Peyer's patch (tissue), 4 donors: Measurements from ENCODE around the gene SASH1. TPM values are rescaled to one million over a fixed set of nuclear protein-coding genes. Genes with fewer than 3 reads are reported as not detected.

Experiments used
- DNase-seq, 3 donors: peaks; one replicate each; pipeline ENCODE4 v3.0.0-alpha.2; 2017 to 2019
- H3K27ac ChIP-seq, 4 donors: fragments of 200-600 bp; sonication (generic); one replicate each; pipeline ENCODE4 v1.5.1; 2016 to 2019
- H3K27me3 ChIP-seq, 2 donors: fragments of 200-600 bp; sonication (generic); one replicate each; pipeline ENCODE4 v1.5.1; 2019
- H3K36me3 ChIP-seq, 3 donors: fragments of 200-600 bp; sonication (generic); one replicate each; pipeline ENCODE4 v1.5.1; 2016 to 2019
- H3K4me1 ChIP-seq, 4 donors: fragments of 200-600 bp; sonication (generic); one replicate each; pipeline ENCODE4 v1.5.1; 2016 to 2019
- H3K4me3 ChIP-seq, 4 donors: fragments of 200-600 bp; sonication (generic); 1 replicate in 3 of 4; 2 replicates in 1 of 4; pipeline ENCODE4 v1.5.1; 2016 to 2019; ENCODE audit warnings: mild to moderate bottlenecking in 1 of 4
- H3K9me3 ChIP-seq, 4 donors: fragments of 200-600 bp; sonication (generic); one replicate each; pipeline ENCODE4 v1.5.1; 2016 to 2019; ENCODE audit warnings: mild to moderate bottlenecking in 1 of 4
- POLR2A ChIP-seq, 2 donors: fragments of 450-650 bp; IDR thresholded peaks; one replicate each; pipeline ENCODE4 v1.5.1; 2017; ENCODE audit warnings: antibody characterized with exemption in 2 of 2, mild to moderate bottlenecking in 2 of 2, moderate library complexity in 2 of 2
- total RNA-seq, 4 donors: library from RNA; depleted of rRNA; stranded (reverse); fragments of >200 nt; gene quantifications; one replicate each; pipeline ENCODE4 v1.1.0, GENCODE V29; 2016
- TF ChIP-seq, protein P1 (sequence below), 6 experiments: fragments of 450-650 bp in 4 of 6; fragments of 200-600 bp in 2 of 6; sonication (generic) in 1 of 6; IDR thresholded peaks; one replicate each; pipeline ENCODE4 v1.5.1; 2017 to 2019; ENCODE audit warnings: antibody characterized with exemption in 6 of 6, mild to moderate bottlenecking in 3 of 6, moderate library complexity in 1 of 6

SASH1 gene
- total RNA-seq, 4 donors from 2014 or later, result 17.2 to 141 (median 38.1) TPM

DNA sequence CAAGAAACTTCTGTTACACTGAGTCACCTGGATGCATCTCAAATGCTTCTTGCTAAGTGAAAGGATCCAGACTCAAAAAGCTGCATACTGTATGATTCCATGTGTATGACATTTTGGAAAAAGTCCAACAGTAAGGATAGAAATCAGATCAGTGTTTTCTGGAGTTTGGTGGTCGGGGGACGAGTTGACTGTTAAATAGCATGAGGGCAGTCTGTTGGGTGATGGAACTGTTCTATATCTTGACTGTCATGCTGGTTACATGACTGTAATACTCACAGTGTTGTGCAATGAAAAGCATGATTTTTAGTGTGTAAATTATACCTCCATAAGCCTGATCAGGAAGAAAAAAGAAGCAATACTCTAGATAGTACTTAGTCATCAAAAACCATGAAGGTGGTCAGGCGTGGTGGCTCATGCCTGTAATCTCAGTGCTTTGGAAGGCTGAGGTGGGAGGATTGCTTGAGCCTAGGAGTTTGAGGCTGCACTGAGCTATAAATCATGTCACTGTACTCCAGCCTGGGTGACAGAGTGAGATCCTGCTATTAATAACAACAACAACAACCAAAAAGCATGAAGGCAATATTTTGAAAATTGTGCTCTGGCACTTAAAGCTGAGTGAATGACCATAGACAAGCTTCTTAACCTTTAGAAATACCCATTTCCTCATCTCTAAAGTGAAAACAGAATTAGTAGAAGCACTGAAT lies 30.5 kb upstream of the SASH1 start:
- Histone ChIP-seq H3K4me1 (no peaks in the 10 kb centered on the region), H3K27ac (no peak overlapping the region), H3K36me3 (no peaks in the 10 kb centered on the region), H3K4me3 (no peak overlapping the region), H3K9me3 (no peaks in the 10 kb centered on the region), H3K27me3 (no peaks in the 10 kb centered on the region)
- no peak for DNase-seq
- TF ChIP-seq POLR2A (IDR thresholded peaks at IDR 0.05), result no peak
- TF ChIP-seq, protein P1, sequence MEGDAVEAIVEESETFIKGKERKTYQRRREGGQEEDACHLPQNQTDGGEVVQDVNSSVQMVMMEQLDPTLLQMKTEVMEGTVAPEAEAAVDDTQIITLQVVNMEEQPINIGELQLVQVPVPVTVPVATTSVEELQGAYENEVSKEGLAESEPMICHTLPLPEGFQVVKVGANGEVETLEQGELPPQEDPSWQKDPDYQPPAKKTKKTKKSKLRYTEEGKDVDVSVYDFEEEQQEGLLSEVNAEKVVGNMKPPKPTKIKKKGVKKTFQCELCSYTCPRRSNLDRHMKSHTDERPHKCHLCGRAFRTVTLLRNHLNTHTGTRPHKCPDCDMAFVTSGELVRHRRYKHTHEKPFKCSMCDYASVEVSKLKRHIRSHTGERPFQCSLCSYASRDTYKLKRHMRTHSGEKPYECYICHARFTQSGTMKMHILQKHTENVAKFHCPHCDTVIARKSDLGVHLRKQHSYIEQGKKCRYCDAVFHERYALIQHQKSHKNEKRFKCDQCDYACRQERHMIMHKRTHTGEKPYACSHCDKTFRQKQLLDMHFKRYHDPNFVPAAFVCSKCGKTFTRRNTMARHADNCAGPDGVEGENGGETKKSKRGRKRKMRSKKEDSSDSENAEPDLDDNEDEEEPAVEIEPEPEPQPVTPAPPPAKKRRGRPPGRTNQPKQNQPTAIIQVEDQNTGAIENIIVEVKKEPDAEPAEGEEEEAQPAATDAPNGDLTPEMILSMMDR (IDR thresholded peaks at IDR 0.05), result no peak

DNA sequence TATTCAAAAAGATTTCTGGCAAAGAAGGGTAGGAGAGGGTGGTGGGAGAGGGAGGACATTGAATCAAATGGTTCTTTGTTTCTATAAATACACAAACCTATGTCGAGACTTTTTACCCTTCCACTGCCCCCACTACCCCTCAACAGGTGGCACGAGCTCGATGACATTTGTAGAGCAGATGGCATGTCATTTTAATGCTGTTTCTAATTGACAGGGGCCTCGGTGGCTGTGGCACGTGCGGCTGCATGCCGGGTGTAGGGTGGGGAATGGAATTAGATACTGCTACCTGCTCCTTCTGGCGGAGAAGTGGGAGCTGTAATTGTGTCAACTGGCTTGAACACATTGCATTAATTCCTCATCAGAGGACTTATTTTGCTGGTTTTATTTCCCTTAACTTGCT lies 29.1 kb upstream of the SASH1 start:
- H3K36me3 ChIP-seq, result no peaks in the 10 kb centered on the region
- H3K4me1 ChIP-seq, result no peaks in the 10 kb centered on the region
- TF ChIP-seq, protein P1 (IDR thresholded peaks at IDR 0.05), result no peak
- no peak for TF ChIP-seq POLR2A (IDR thresholded peaks at IDR 0.05)
- DNase-seq, result no peak
- H3K4me3 ChIP-seq, result no peak overlapping the region
- no peaks in the 10 kb centered on the region for H3K9me3 ChIP-seq
- H3K27me3 ChIP-seq, result no peaks in the 10 kb centered on the region
- H3K27ac ChIP-seq, result no peak overlapping the region

DNA sequence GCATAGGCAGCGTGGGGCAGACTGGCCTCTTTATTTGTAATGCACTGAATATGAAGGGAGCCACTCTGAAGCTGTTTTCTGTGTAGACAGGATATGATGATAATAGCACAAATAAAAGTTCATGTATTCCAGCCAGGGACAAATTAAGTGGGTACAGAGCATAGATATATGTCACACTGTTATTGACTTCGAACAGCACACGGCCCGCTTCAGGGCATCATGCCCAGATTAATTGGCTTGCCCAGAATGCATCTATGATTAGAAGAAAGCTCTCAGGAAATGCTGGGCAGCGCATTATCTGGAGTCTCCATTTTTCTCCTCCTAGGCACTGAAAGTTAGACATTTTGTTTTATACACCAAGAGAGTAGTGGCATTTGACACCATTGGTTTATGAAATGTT lies 26.3 kb upstream of the SASH1 start:
- H3K4me3 ChIP-seq, result no peak overlapping the region
- no peak overlapping the region for H3K27ac ChIP-seq
- H3K27me3 ChIP-seq, result no peaks in the 10 kb centered on the region
- no peaks in the 10 kb centered on the region for H3K36me3 ChIP-seq
- DNase-seq, result no peak
- no peaks in the 10 kb centered on the region for H3K9me3 ChIP-seq
- no peaks in the 10 kb centered on the region for H3K4me1 ChIP-seq
- no peak for TF ChIP-seq POLR2A (IDR thresholded peaks at IDR 0.05)
- TF ChIP-seq, protein P1 (IDR thresholded peaks at IDR 0.05), result no peak

DNA sequence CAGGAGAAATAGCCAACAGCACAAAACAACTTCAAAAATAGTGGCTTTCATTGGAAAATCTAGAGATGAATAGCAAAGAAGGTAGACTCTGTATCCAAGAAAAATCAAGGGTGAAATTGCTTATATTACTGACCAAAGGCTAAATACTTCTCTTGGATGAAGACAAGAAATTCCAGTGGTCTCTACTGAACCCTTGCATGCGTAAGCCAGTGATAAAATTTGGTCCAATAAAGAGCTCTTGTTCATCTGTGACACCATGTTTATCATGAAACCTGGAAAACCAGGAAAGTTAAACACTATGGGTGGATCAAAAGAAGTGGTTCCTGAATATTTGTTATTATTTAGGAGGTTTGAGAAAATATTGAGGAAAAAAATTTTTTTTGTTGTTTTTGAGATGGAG lies 25.6 kb upstream of the SASH1 start:
- no peaks in the 10 kb centered on the region for H3K36me3 ChIP-seq
- no peaks in the 10 kb centered on the region for H3K27me3 ChIP-seq
- no peaks in the 10 kb centered on the region for H3K9me3 ChIP-seq
- TF ChIP-seq POLR2A (IDR thresholded peaks at IDR 0.05), result no peak
- TF ChIP-seq, protein P1 (IDR thresholded peaks at IDR 0.05), result no peak
- no peak overlapping the region for H3K4me3 ChIP-seq
- H3K4me1 ChIP-seq, result no peaks in the 10 kb centered on the region
- H3K27ac ChIP-seq, result no peak overlapping the region
- no peak for DNase-seq

DNA sequence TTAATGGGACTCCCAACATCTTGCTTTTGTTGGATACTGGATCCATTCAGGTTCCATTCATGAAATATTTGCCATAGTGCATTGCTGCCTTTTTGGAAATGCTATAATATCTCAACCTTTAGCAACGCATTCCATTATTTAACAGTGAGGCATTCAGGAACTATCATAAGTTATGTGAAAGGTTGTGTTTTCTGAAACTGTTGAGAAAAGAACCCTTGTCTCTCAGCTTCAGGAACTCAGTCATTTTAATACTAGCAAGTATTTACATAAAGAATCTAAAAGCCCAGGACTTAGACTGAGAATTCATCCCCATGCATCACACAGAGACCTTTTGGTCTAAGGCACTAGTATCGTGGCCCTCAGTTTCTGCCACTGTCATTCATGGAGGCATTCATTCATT lies 24.9 kb upstream of the SASH1 start:
- Histone ChIP-seq H3K4me1 (no peaks in the 10 kb centered on the region), H3K36me3 (no peaks in the 10 kb centered on the region), H3K9me3 (no peaks in the 10 kb centered on the region), H3K27me3 (no peaks in the 10 kb centered on the region), H3K27ac (no peak overlapping the region), H3K4me3 (no peak overlapping the region)
- no peak for TF ChIP-seq POLR2A (IDR thresholded peaks at IDR 0.05)
- TF ChIP-seq, protein P1 (IDR thresholded peaks at IDR 0.05), result no peak
- DNase-seq, result no peak

DNA sequence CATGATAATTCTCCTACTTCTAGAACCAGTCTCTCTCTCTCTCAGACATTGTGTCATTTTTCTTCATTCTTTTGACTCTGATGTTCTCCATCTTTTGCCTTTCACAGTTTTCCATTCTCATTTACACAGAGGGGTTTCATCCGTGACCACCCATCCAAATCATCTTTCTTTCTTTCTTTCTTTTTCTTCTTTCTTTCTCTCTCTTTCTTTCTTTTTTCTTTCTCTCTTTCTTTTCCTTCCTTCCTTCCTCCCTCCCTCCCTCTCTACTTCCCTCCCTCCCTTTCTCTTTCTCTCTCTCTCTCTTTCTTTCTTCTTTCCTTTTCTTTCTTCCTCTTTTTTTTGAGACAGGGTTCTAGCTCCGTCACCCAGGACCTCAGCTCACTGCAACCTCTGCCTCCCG lies 19.9 kb upstream of the SASH1 start:
- no peak for DNase-seq
- no peaks in the 10 kb centered on the region for H3K27me3 ChIP-seq
- no peaks in the 10 kb centered on the region for H3K36me3 ChIP-seq
- H3K4me1 ChIP-seq, result no peaks in the 10 kb centered on the region
- H3K9me3 ChIP-seq, result no peaks in the 10 kb centered on the region
- TF ChIP-seq, protein P1 (IDR thresholded peaks at IDR 0.05), result no peak
- TF ChIP-seq POLR2A (IDR thresholded peaks at IDR 0.05), result no peak
- no peak overlapping the region for H3K27ac ChIP-seq
- no peak overlapping the region for H3K4me3 ChIP-seq
